Tibial nerve (tissue), 4 donors: ENCODE results near the gene PLAC8L1.
A peak's percentile ranks its signal among the peaks of the same experiment; 100 is the strongest.

ENCODE experiments used
- EP300 ChIP-seq, 2 donors: sonication (generic); formaldehyde crosslinking; IDR thresholded peaks; one replicate each; pipeline ENCODE4 v1.6.1; 2017; ENCODE audit warnings: antibody characterized with exemption in 2 of 2, mild to moderate bottlenecking in 1 of 2
- POLR2A ChIP-seq, 2 donors: fragments of 450-650 bp; IDR thresholded peaks; one replicate each; pipeline ENCODE4 v1.6.1; 2017; ENCODE audit warnings: antibody characterized with exemption in 2 of 2, mild to moderate bottlenecking in 2 of 2, moderate library complexity in 2 of 2
- TF ChIP-seq, protein P1 (sequence below), 5 experiments: fragments of 200-600 bp in 3 of 5; fragments of 450-650 bp in 2 of 5; sonication (generic) in 3 of 5; IDR thresholded peaks; one replicate each; pipeline ENCODE4 v1.5.1; 2016 to 2019; ENCODE audit warnings: antibody characterized with exemption in 5 of 5, mild to moderate bottlenecking in 3 of 5, moderate library complexity in 2 of 5

DNA sequence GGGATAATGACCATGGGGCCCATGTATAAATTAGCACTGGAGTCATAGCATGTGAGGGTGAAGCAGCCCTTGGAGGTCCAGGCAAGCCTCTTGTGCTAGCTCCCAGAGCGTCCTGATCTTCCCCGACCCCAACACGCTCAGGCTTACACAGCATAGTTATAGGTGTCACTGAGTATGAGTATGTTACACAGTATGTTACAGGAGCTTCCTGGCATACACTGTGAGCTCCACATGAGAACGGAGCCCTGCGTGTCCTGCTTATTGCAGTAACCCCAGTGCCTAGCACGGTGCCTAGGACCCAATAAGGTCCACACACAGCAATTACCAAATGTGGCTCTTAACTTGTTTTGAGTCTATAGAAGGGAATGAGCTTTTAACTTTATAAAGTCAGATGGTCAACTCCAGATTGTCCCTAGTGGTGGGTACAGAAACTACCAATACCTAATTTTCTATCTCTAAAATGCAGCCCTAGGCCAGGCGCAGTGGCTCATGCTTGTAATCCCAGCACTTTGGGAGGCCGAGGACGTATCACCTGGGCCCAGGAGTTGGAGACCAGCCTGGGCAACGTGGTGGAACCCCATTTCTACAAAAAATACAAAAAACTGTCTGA is 64.1 kb downstream of the PLAC8L1 start:
- TF ChIP-seq POLR2A (IDR thresholded peaks at IDR 0.05) (no peak), EP300 (IDR thresholded peaks at IDR 0.05) (no peak)
- TF ChIP-seq, protein P1, sequence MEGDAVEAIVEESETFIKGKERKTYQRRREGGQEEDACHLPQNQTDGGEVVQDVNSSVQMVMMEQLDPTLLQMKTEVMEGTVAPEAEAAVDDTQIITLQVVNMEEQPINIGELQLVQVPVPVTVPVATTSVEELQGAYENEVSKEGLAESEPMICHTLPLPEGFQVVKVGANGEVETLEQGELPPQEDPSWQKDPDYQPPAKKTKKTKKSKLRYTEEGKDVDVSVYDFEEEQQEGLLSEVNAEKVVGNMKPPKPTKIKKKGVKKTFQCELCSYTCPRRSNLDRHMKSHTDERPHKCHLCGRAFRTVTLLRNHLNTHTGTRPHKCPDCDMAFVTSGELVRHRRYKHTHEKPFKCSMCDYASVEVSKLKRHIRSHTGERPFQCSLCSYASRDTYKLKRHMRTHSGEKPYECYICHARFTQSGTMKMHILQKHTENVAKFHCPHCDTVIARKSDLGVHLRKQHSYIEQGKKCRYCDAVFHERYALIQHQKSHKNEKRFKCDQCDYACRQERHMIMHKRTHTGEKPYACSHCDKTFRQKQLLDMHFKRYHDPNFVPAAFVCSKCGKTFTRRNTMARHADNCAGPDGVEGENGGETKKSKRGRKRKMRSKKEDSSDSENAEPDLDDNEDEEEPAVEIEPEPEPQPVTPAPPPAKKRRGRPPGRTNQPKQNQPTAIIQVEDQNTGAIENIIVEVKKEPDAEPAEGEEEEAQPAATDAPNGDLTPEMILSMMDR (IDR thresholded peaks at IDR 0.05): peak in 2 of 5 experiments; percentile 26 to 28
